Lower lobe of right lung (tissue), 2 donors: ENCODE measurements around the gene SAMSN1. TPM values are rescaled to one million over a fixed set of nuclear protein-coding genes. Genes with fewer than 3 reads are reported as not detected.

Experiments used
- ATAC-seq, 2 donors: fragments of 200-7000 bp; cut with Tn5 transposase; one replicate each; pipeline ENCODE4 v1.9.1; 2020 to 2022; ENCODE audit warnings: mild to moderate bottlenecking in 2 of 2, moderate library complexity in 2 of 2
- DNase-seq: peaks from one replicate; pipeline ENCODE4 v3.0.0-alpha.2; 2020
- H3K27ac ChIP-seq: fragments of 200-600 bp; one replicate; pipeline ENCODE4 v1.8.0; 2022
- H3K27me3 ChIP-seq: fragments of 200-600 bp; one replicate; pipeline ENCODE4 v1.8.0; 2022; ENCODE audit warnings: low read depth
- H3K36me3 ChIP-seq: fragments of 200-600 bp; one replicate; pipeline ENCODE4 v1.8.0; 2022; ENCODE audit warnings: mild to moderate bottlenecking
- H3K4me1 ChIP-seq: fragments of 200-600 bp; one replicate; pipeline ENCODE4 v1.8.0; 2022
- H3K4me3 ChIP-seq: fragments of 200-600 bp; one replicate; pipeline ENCODE4 v1.8.0; 2022; ENCODE audit warnings: mild to moderate bottlenecking
- H3K9me3 ChIP-seq: fragments of 200-600 bp; one replicate; pipeline ENCODE4 v1.8.0; 2022
- CTCF ChIP-seq: fragments of 200-600 bp; IDR thresholded peaks from one replicate; pipeline ENCODE4 v1.8.0; 2022; ENCODE audit warnings: antibody characterized with exemption, mild to moderate bottlenecking
- intact Hi-C: fragments of 100-400 bp; cut with DNase I; formaldehyde crosslinking; loops from one replicate; pipeline ENCODE4 v1.11.0; 2022
- total RNA-seq: library from RNA; stranded (reverse); fragmentation: NEBNext Ultra II Directional; extraction: Animal tissue kit (Norgen Biotek cat#: 25700); gene quantifications from one replicate; pipeline ENCODE4 v1.2.1, GENCODE V29; 2021
- donor health status: DM: no; HTN: yes; CAD: no; lungs with severe emphysema.

SAMSN1 gene
- total RNA-seq, 1 donor from 2014 or later: 21.5 TPM

GRCh38 chr21:14584357-14585095 is 38.4 kb upstream of the SAMSN1 start:
- DNase-seq (no peak), ATAC-seq (no peak)
- Histone ChIP-seq H3K9me3 (no peaks in the 10 kb centered on the region), H3K27me3 (no peaks in the 10 kb centered on the region), H3K4me1 (peaks cover 8% of the 10 kb centered on the region), H3K27ac (no peak overlapping the region), H3K36me3 (no peaks in the 10 kb centered on the region), H3K4me3 (no peak overlapping the region)
- intact Hi-C loops: no loop called here
- TF ChIP-seq CTCF: no peak

GRCh38 chr21:14583629-14584255 is 37.6 kb upstream of the SAMSN1 start:
- Histone ChIP-seq H3K4me3 (no peak overlapping the region), H3K9me3 (no peaks in the 10 kb centered on the region), H3K27me3 (no peaks in the 10 kb centered on the region), H3K36me3 (no peaks in the 10 kb centered on the region), H3K4me1 (peaks cover 8% of the 10 kb centered on the region), H3K27ac (no peak overlapping the region)
- intact Hi-C loops: no loop called here
- DNase-seq (no peak), ATAC-seq (no peak)
- no peak for TF ChIP-seq CTCF

GRCh38 chr21:14582934-14583628 is 37.0 kb upstream of the SAMSN1 start:
- no peak for TF ChIP-seq CTCF
- Histone ChIP-seq H3K27me3 (no peaks in the 10 kb centered on the region), H3K36me3 (no peaks in the 10 kb centered on the region), H3K9me3 (no peaks in the 10 kb centered on the region), H3K27ac (no peak overlapping the region), H3K4me3 (no peak overlapping the region), H3K4me1 (peaks cover 8% of the 10 kb centered on the region)
- DNase-seq (no peak), ATAC-seq (no peak)
- intact Hi-C loops: no loop called here

GRCh38 chr21:14581902-14582457 is 35.9 kb upstream of the SAMSN1 start:
- Histone ChIP-seq H3K4me3 (no peak overlapping the region), H3K4me1 (peaks cover 8% of the 10 kb centered on the region), H3K36me3 (no peaks in the 10 kb centered on the region), H3K27ac (no peak overlapping the region), H3K27me3 (no peaks in the 10 kb centered on the region), H3K9me3 (no peaks in the 10 kb centered on the region)
- DNase-seq (no peak), ATAC-seq (no peak)
- no peak for TF ChIP-seq CTCF
- intact Hi-C loops: no loop called here

- no peak overlapping the region for H3K4me3 ChIP-seq
- H3K27ac ChIP-seq: no peak overlapping the region
- no peaks in the 10 kb centered on the region for H3K27me3 ChIP-seq
- TF ChIP-seq CTCF: no peak
- H3K4me1 ChIP-seq: peaks cover 5% of the 10 kb centered on the region
- H3K36me3 ChIP-seq: no peaks in the 10 kb centered on the region
- intact Hi-C loops: no loop called here
- DNase-seq (no peak), ATAC-seq (no peak)
- H3K9me3 ChIP-seq: no peaks in the 10 kb centered on the region
Measured at GRCh38 chr21:14573244-14573643, 27.1 kb upstream of the SAMSN1 start.
